Chondrocyte (in vitro differentiated cells): ENCODE results near the gene PRELP. TPM values are rescaled to one million over a fixed set of nuclear protein-coding genes. Genes with fewer than 3 reads are reported as not detected.
"Not testable (repeated sequence)": the region's sequence is repeated elsewhere in the genome, so short reads cannot be mapped to it uniquely, and the experiment has no call there.

Experiments
- DNase-seq: peaks from one replicate; pipeline ENCODE4 v3.0.0; 2021; ENCODE audit warnings: mixed read lengths, low spot score
- H3K27ac Mint-ChIP-seq: one replicate; pipeline ENCODE4 v1.8.0; 2021; ENCODE audit warnings: mild to moderate bottlenecking, moderate library complexity, mixed read lengths; ENCODE audit not compliant: unreplicated experiment
- H3K27me3 Mint-ChIP-seq: 2 replicates; pipeline ENCODE4 v1.8.0; 2021; ENCODE audit warnings: low read depth, mixed read lengths
- H3K36me3 Mint-ChIP-seq: 2 replicates; pipeline ENCODE4 v1.8.0; 2021; ENCODE audit warnings: low read depth, mixed read lengths
- H3K4me1 Mint-ChIP-seq: 2 replicates; pipeline ENCODE4 v1.8.0; 2021; ENCODE audit warnings: low read depth, mild to moderate bottlenecking, mixed read lengths
- H3K4me3 Mint-ChIP-seq: one replicate; pipeline ENCODE4 v1.8.0; 2021; ENCODE audit warnings: mild to moderate bottlenecking, moderate library complexity, mixed read lengths; ENCODE audit not compliant: unreplicated experiment
- H3K9me3 Mint-ChIP-seq: 2 replicates; pipeline ENCODE4 v1.8.0; 2021; ENCODE audit warnings: low read depth, mixed read lengths
- total RNA-seq: library from RNA; stranded (reverse); gene quantifications from 3 replicates; pipeline ENCODE4 v1.2.1, GENCODE V29; 2021
- TF ChIP-seq, protein P1 (sequence below): fragments of 200-600 bp; sonication (generic); IDR thresholded peaks from 2 replicates; pipeline ENCODE4 v1.5.0; 2021; ENCODE audit warnings: antibody characterized with exemption, mild to moderate bottlenecking, moderate library complexity

Gene PRELP
- total RNA-seq, 1 donor from 2014 or later, result 33.7 TPM

DNA sequence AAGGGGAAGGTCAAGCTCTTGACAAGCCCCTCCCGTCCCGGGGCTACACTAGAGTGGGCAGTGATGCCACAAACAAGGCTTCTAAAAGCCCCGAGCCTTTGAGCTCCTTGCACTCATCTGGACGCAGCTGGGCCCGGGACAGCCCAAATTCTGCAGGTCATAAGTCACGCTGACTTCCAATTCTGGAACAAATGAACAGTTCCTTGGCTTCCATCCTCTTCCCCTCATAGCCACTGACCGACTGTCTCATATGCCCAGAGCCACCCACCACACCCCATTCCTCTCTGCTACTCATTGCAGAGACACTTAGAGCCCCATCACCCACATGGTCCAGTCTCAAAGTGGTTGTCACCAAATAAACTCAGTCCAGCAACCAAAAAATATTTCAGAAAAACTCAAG is 32.8 kb upstream of the PRELP start:
- H3K4me1 Mint-ChIP-seq, result peaks cover 57% of the 10 kb centered on the region
- peaks cover 5% of the 10 kb centered on the region for H3K9me3 Mint-ChIP-seq
- peaks cover 2% of the 10 kb centered on the region for H3K36me3 Mint-ChIP-seq
- H3K4me3 Mint-ChIP-seq, result no peak overlapping the region
- DNase-seq, result no peak
- TF ChIP-seq, protein P1, sequence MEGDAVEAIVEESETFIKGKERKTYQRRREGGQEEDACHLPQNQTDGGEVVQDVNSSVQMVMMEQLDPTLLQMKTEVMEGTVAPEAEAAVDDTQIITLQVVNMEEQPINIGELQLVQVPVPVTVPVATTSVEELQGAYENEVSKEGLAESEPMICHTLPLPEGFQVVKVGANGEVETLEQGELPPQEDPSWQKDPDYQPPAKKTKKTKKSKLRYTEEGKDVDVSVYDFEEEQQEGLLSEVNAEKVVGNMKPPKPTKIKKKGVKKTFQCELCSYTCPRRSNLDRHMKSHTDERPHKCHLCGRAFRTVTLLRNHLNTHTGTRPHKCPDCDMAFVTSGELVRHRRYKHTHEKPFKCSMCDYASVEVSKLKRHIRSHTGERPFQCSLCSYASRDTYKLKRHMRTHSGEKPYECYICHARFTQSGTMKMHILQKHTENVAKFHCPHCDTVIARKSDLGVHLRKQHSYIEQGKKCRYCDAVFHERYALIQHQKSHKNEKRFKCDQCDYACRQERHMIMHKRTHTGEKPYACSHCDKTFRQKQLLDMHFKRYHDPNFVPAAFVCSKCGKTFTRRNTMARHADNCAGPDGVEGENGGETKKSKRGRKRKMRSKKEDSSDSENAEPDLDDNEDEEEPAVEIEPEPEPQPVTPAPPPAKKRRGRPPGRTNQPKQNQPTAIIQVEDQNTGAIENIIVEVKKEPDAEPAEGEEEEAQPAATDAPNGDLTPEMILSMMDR, result no peak
- H3K27ac Mint-ChIP-seq, result no peak overlapping the region
- H3K27me3 Mint-ChIP-seq, result no peaks in the 10 kb centered on the region

DNA sequence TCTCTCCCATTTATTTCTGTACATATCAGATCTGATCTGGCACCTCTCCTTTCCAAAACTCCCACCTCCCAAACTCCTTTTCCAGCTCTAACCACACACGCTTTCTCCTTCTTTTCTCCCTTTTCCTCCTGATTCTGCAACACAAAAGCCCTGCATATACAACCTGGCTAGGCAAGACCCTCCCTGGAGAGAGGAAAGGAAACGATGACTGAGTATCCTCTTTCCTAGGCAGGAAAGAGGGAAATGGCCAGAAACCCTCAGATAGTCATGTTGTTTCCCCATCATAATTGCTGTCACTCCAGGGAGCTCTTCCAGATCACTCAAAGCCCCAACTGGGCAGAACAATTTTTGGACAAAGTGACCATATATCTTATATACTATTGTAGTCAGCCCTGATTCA is 32.3 kb upstream of the PRELP start:
- H3K27ac Mint-ChIP-seq, result no peak overlapping the region
- DNase-seq, result no peak
- TF ChIP-seq, protein P1, result no peak
- H3K4me1 Mint-ChIP-seq, result peaks cover 62% of the 10 kb centered on the region
- peaks cover 2% of the 10 kb centered on the region for H3K36me3 Mint-ChIP-seq
- no peak overlapping the region for H3K4me3 Mint-ChIP-seq
- H3K9me3 Mint-ChIP-seq, result peaks cover 5% of the 10 kb centered on the region
- H3K27me3 Mint-ChIP-seq, result no peaks in the 10 kb centered on the region

DNA sequence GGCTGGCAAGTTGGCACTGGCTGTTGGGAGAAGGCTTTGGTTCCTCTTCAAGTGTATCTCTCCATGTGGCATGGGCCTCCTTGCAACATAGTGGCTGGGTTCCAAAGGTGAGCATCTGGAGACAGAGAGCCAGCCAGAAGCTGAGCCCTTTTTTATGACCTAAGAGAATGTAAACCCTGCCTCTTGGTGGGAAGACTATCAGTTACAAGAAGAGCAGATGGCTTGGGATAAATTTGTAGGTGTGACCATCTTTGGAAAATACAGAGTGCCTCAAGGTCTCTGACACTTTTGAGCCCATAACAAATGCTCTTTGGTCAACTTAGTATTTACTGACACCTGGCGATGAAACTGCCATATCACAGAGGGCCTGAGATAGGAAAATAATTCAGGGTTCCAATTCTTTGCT is 31.4 kb upstream of the PRELP start:
- Mint-ChIP-seq H3K9me3 (peaks cover 5% of the 10 kb centered on the region), H3K27ac (no peak overlapping the region), H3K27me3 (no peaks in the 10 kb centered on the region), H3K36me3 (peaks cover 2% of the 10 kb centered on the region), H3K4me1 (peaks cover 68% of the 10 kb centered on the region), H3K4me3 (no peak overlapping the region)
- TF ChIP-seq, protein P1, result no peak
- no peak for DNase-seq

DNA sequence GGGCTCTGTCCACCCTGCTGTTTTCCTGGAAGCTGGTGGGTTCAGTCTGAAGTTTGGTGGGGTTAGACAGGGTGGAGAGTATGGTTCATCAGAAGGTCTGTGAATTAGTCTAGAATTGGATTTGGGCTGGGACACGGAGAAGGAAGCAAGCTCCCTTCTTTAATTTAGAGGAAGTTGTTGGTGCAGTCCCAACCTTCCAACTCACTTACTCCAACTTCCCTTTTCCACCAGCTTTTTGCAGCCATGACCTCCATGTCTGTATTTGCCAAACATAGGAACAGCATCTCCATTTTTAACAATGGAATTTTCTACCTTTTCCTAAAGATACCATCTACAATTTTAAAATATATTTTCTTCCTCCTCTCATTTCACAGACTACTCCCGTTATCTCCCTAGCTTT is 28.5 kb upstream of the PRELP start:
- H3K4me1 Mint-ChIP-seq, result peaks cover 64% of the 10 kb centered on the region
- no peak overlapping the region for H3K4me3 Mint-ChIP-seq
- peaks cover 2% of the 10 kb centered on the region for H3K36me3 Mint-ChIP-seq
- H3K27me3 Mint-ChIP-seq, result no peaks in the 10 kb centered on the region
- DNase-seq, result no peak
- peaks cover 5% of the 10 kb centered on the region for H3K9me3 Mint-ChIP-seq
- TF ChIP-seq, protein P1, result no peak
- H3K27ac Mint-ChIP-seq, result peak overlapping the region; percentile 37

DNA sequence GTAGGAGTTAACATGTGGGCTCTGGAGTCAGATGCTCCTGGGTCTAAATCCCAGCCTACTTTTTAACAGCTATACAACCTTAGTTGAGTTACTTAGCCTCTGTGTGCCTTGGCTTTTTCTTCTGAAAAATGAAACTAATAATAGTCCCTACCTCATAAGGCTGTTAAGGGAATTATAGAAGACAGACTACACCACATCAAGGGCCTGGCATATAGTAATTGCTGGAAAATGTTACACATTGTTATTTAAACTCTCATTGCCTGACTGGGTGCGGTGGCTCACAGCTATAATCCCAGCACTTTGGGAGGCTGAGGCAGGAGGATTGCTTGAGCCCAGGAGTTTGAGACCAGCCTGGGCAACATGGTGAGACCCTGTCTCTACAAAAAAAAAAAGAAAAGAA is 28.0 kb upstream of the PRELP start:
- Mint-ChIP-seq H3K27ac (peak overlapping the region; percentile 64), H3K4me1 (peaks cover 66% of the 10 kb centered on the region)
- not testable (repeated sequence) for H3K4me3 Mint-ChIP-seq, H3K36me3 Mint-ChIP-seq, DNase-seq, H3K27me3 Mint-ChIP-seq, H3K9me3 Mint-ChIP-seq

DNA sequence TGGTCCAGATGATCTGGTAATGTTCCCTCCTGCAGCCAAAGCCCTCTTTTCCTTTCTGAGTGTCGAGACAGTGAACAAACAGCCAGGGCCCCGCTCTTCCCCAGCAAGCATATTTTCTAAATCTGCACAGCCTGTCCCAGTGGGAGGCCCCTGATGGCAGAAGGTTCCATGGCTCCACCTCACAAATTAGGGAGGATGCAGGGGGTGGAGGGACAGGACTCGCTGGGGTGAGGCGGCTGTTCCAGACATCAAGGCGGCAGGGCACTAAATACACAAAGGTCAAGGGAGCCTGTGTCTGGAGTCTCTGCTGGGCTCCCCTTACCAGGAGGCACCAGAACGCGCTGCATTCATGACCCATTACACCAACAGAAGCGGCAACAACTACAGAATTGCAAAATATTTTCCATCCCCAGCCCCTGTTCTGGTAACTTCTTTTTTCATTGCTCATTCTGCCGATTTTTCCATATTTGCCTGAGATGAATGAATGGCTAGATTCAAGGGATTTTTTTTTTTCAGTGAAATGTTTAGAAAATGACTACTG is 27.0 kb upstream of the PRELP start:
- H3K36me3 Mint-ChIP-seq, result peaks cover 2% of the 10 kb centered on the region
- peak overlapping the region; percentile 33 for H3K4me3 Mint-ChIP-seq
- H3K4me1 Mint-ChIP-seq, result peaks cover 69% of the 10 kb centered on the region
- H3K27ac Mint-ChIP-seq, result peak overlapping the region; percentile 64
- peaks cover 5% of the 10 kb centered on the region for H3K9me3 Mint-ChIP-seq
- TF ChIP-seq, protein P1, result no peak
- H3K27me3 Mint-ChIP-seq, result no peaks in the 10 kb centered on the region
- DNase-seq, result no peak
